Pancreas (tissue), 10 donors: ENCODE data around the gene SGK2. TPM values are rescaled to one million over a fixed set of nuclear protein-coding genes. Genes with fewer than 3 reads are reported as not detected.

ENCODE experiments used
- ATAC-seq, 4 donors: fragments of 200-7000 bp; cut with Tn5 transposase; one replicate each; pipeline versions ENCODE4 v1.8.0 to v1.9.1; 2020; ENCODE audit warnings: mild to moderate bottlenecking in 4 of 4, moderate library complexity in 4 of 4
- DNase-seq, 6 donors: peaks; one replicate each; pipeline ENCODE4 v3.0.0-alpha.2; 2020
- FAIRE-seq: peaks from 2 replicates; lab custom pipeline; 2012; peaks lifted over from hg19 to GRCh38; lab: Jason Lieb, UNC
- H3K27ac ChIP-seq, 4 donors: fragments of 200-600 bp; sonication (generic); 1 replicate in 3 of 4; 2 replicates in 1 of 4; pipeline versions ENCODE4 v1.5.0 to v1.8.0; 2020
- H3K27me3 ChIP-seq, 4 donors: fragments of 200-600 bp; one replicate each; pipeline ENCODE4 v1.8.0; 2021
- H3K36me3 ChIP-seq, 3 donors: fragments of 200-600 bp; sonication (generic) in 1 of 3; one replicate each; pipeline versions ENCODE4 v1.5.0 to v1.8.0; 2020 to 2021
- H3K4me1 ChIP-seq, 3 donors: fragments of 200-600 bp; one replicate each; pipeline ENCODE4 v1.8.0; 2021
- H3K4me3 ChIP-seq, 4 donors: fragments of 200-600 bp; sonication (generic) in 2 of 4; one replicate each; pipeline versions ENCODE4 v1.5.0 to v1.8.0; 2020 to 2021
- H3K9me3 ChIP-seq, 4 donors: fragments of 200-600 bp; one replicate each; pipeline ENCODE4 v1.8.0; 2021
- CTCF ChIP-seq, 4 donors: fragments of 200-600 bp; sonication (generic) in 3 of 4; IDR thresholded peaks; one replicate each; pipeline versions ENCODE4 v1.5.0 to v1.8.0; 2021; ENCODE audit warnings: antibody characterized with exemption in 4 of 4
- WGBS, 2 donors: extraction: QIAGEN DNeasy Blood & Tissue Kit; methylation state at CpG; one replicate each; pipeline ENCODE4 v1.1.7; 2013; 5-methylcytosine and 5-hydroxymethylcytosine counted together
- intact Hi-C, 3 donors: fragments of 100-400 bp; cut with DNase I; formaldehyde crosslinking; loops; one replicate each; pipeline versions ENCODE4 v1.11.1 to v1.14.2; 2022
- polyA plus RNA-seq, 2 donors: library from polyadenylated mRNA; stranded (reverse); fragments of 200-250 nt; gene quantifications; one replicate each; pipeline ENCODE4 v1.2.3, GENCODE V29; 2013
- total RNA-seq, 6 donors: library from RNA; stranded (reverse); fragmentation: NEBNext Ultra II Directional in 4 of 6; extraction: Animal tissue kit (Norgen Biotek cat#: 25700) in 4 of 6; gene quantifications; one replicate each; pipeline versions ENCODE4 v1.2.1 to v1.2.4, GENCODE V29; 2021 to 2023
- donor health status: healthy with polysubstance abuse.
- donor health status: DM: no; HTN: no; CAD: no; lungs with moderate emphysema.
- donor health status: DM: no; HTN: no; CAD: no.
- donor health status: control.
- donor health status: control.
- donor health status: Bipolar disorder and iron deficiency.
- donor health status: DM: yes; HTN: yes; CAD: no.
- donor health status: DM: no; HTN: no; CAD: no.
- donor health status: DM: no; HTN: no; CAD: no.
- donor health status: DM: yes; HTN: yes; CAD: no.

The SGK2 gene
- total and polyA plus RNA-seq, 8 donors, result 10.8 to 21.6 (median 14.7) TPM

GRCh38 chr20:43528258-43528875 is 30.5 kb upstream of the SGK2 start:
- H3K4me3 ChIP-seq, result no peak overlapping the region
- no peaks in the 10 kb centered on the region for H3K9me3 ChIP-seq
- H3K36me3 ChIP-seq, result no peaks in the 10 kb centered on the region
- no peak for TF ChIP-seq CTCF (IDR thresholded peaks at IDR 0.05)
- H3K27ac ChIP-seq, result no peak overlapping the region
- ATAC-seq, result no peak
- no peaks in the 10 kb centered on the region for H3K4me1 ChIP-seq
- WGBS, 2 donors, result 79 to 87% methylated on average over 8 of the region's 8 CpGs
- FAIRE-seq, result no peak
- intact Hi-C loops, result no loop called here
- no peak for DNase-seq
- H3K27me3 ChIP-seq, result no peaks in the 10 kb centered on the region

- Histone ChIP-seq H3K4me1 (no peaks in the 10 kb centered on the region), H3K36me3 (no peaks in the 10 kb centered on the region), H3K27me3 (no peaks in the 10 kb centered on the region), H3K4me3 (no peak overlapping the region), H3K9me3 (no peaks in the 10 kb centered on the region), H3K27ac (no peak overlapping the region)
- DNase-seq (no peak), ATAC-seq (no peak), FAIRE-seq (no peak)
- WGBS, 2 donors, result 82 to 90% methylated on average over 5 of the region's 5 CpGs
- intact Hi-C loops, result no loop called here
- no peak for TF ChIP-seq CTCF (IDR thresholded peaks at IDR 0.05)
Measured at GRCh38 chr20:43529051-43529450, 29.8 kb upstream of the SGK2 start.

- no peak for TF ChIP-seq CTCF (IDR thresholded peaks at IDR 0.05)
- intact Hi-C loops, result loop anchor here in 1 of 3 donors (10.0 kb wide), 1 partner anchor 545 kb away; no protein-coding TSS in a partner anchor
- no peak for DNase-seq
- H3K4me3 ChIP-seq, result no peak overlapping the region
- no peaks in the 10 kb centered on the region for H3K9me3 ChIP-seq
- H3K27me3 ChIP-seq, result no peaks in the 10 kb centered on the region
- no peaks in the 10 kb centered on the region for H3K36me3 ChIP-seq
- FAIRE-seq, result no peak
- H3K27ac ChIP-seq, result no peak overlapping the region
- WGBS, 2 donors, result 86 to 92% methylated on average over 3 of the region's 3 CpGs
- no peaks in the 10 kb centered on the region for H3K4me1 ChIP-seq
- no peak for ATAC-seq
Measured at GRCh38 chr20:43529457-43530153, 29.2 kb upstream of the SGK2 start.

- TF ChIP-seq CTCF (IDR thresholded peaks at IDR 0.05), result no peak
- no peak overlapping the region for H3K27ac ChIP-seq
- no peak for FAIRE-seq
- 77 to 85% methylated on average over 14 of the region's 14 CpGs for WGBS, 2 donors
- DNase-seq, result no peak
- intact Hi-C loops, result loop anchor here in 1 of 3 donors (10.0 kb wide), 1 partner anchor 544 kb away; no protein-coding TSS in a partner anchor
- H3K4me1 ChIP-seq, result no peaks in the 10 kb centered on the region
- H3K9me3 ChIP-seq, result no peaks in the 10 kb centered on the region
- H3K4me3 ChIP-seq, result no peak overlapping the region
- no peaks in the 10 kb centered on the region for H3K36me3 ChIP-seq
- ATAC-seq, result peak in 3 of 4 donors; percentile 8 to 21 (median 17)
- H3K27me3 ChIP-seq, result no peaks in the 10 kb centered on the region
Measured at GRCh38 chr20:43530321-43531090, 28.3 kb upstream of the SGK2 start.
